Kidney tubule cell (primary cell): ENCODE results near the gene ADIPOR1.

Source experiments
- DNase-seq: peaks from one replicate; pipeline ENCODE4 v3.0.0-alpha.2; 2018; ENCODE audit warnings: low spot score

ADIPOR1 gene

GRCh38 chr1:202972046-202972445, 13.9 kb upstream of the ADIPOR1 start:
- DNase-seq, result no peak

- DNase-seq, result peak; percentile 68
Measured at GRCh38 chr1:202968895-202969295, 10.8 kb upstream of the ADIPOR1 start.

DNA sequence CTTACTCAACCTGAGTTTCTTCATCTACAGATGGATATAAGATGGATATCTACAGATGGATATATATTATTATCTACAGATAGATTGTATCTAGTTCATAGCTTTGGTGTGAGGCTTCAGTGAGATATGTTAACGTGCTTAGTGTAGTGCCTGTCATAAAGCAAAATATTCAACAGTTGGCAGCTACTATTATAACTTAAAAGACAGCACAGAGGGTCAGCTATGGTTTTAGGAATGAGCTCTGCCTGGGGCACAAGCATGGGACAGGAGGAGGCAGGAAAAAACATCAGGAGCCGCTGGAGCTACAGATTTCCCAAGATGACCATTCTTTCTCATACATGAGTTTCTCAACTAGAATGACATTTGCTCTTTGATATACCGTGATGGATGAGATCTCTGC, 10.2 kb upstream of the ADIPOR1 start:
- DNase-seq, result no peak

DNA sequence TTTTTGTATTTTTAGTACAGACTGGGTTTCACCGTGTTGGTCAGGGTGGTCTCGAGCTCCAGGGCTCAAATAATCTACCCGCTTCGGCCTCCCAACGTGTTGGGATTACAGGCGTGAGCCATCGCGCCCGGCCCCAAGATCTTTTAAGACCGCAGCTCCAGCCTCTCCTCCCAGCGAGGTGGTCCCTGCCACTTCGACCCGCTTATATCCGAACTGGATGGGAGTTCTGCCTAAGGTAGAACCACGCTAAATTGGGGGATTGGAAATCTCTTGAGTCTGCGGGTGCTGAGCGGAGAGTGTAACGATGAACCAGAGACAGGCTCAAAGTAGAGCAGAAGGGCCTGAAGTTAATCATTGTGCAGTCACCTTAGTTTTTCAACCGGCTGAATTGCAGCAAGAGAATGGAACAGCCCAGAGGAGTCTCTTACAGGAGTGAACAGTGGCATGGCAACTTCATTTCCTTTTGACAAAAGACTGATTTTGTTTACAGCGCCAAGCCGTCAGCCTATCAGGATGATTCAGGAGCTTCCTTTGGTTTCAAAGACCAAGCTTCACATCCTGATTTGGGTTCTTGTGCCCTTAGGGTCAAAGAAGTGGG, 9.7 kb upstream of the ADIPOR1 start:
- peak; percentile 52 for DNase-seq

DNA sequence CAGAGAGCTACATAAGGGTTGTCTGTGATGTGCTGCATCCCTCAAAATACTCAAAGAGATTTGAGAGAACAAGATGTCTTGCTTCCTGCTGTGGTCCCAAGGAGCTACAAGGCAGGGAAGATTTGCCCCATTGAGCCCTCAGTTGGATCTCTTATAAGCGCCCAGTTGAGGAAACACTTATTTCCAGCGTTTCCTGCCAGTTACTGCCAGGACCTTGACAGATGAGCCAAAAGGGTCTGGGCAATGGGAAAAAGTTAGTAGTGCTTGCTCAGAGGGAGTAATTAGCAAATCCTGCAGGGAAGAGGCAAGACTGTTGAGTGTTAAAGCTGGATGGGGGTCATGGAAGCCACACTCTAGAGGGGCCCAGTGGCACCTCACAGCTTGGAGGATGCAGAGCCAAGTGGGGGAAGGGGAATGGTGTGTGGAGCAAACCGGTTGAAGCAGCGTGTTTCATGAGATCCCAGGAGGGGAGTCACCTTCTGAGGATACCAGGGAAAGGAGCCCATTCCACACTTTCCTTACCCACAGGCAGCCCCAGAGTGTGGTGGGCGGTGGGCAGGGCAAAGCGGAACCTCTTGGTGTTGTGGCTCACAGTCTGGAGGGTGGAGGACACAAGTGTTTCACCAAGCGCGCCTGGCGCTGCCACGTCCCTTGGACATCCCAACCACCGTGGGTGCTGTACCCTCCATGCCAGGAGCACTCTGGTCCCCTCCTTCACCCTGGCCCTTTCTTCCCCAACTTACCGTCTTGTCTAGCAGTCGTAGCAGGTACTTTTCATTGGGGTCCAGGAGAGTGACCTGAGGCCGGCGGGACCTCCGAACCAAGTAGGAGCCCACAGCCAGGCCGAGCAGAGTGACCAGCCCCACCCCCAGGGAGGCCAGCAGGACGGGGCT, 8.1 kb upstream of the ADIPOR1 start:
- no peak for DNase-seq

- DNase-seq, result no peak
Measured at GRCh38 chr1:202965422-202965821, 7.3 kb upstream of the ADIPOR1 start.

- peak; percentile 19 for DNase-seq
Measured at GRCh38 chr1:202964791-202965410, 6.8 kb upstream of the ADIPOR1 start.

DNA sequence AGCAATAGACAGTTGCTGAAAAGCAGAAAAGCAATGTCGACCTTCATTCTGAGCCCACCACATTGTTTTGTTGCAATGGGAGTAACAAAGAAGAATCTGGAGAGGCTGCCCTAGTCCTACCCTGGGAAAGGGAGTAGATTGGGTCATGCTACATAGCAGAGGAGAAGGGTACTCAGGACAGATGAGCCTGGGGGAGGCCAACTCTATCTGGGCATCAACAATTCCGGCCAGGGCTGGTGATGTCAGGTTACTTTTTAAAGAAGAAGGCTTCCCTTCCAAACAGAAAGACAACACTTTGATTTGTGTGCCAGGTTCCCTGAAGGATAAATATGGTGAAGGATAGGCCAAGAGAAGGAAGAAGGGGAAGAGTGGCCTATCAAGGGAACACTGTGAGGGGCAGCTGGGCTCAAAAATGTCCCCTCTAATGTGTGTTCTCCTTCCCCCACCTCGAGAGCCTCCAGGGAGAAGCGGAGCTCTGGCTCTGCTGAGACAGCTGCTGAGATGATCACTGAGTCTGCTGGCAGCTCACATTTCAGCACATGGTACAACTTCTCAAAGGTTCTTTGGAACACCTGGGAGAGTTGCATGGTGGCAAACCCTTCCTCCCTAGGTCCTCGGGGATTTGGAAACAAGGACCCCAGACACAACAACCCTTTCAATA, 3.2 kb upstream of the ADIPOR1 start:
- no peak for DNase-seq

DNA sequence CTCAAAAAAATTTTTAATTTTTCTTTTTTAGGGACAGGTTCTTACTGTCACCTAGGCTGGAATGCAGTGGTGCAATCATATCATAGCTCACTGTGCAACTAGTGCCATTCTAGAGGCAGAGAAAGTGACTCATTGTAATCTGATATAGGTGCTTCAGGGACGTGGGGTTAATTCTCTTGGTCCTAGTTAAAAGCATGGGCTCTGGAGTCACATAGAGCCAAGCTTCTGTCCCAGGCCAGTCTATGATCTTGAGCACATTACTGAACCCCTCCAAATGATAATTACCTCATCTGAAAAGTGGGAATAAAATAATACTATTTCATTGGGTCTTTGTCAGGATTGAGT, 1.1 kb upstream of the ADIPOR1 start:
- DNase-seq, result peak; percentile 65

GRCh38 chr1:202958544-202959275, 598 bp upstream of the ADIPOR1 start:
- no peak for DNase-seq

DNA sequence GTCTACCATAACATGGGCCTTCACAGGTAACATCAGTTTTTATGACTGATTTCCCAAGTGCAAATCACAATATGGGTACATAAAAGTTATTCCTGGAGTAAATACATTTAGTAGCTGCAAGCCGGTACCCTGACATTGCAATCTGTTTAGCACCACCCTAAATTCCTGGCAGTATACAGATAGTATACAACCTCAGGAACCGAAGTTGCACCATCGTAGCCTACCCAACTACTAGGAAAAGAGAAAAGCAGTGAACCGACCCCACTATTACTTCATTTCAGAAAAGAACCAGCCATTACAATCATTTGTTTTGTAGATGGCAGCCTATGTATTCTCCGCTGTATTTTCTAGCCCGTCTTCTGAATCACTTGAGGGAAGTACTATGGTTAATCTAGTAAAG, 1.1 kb downstream of the ADIPOR1 start:
- DNase-seq, result no peak

DNA sequence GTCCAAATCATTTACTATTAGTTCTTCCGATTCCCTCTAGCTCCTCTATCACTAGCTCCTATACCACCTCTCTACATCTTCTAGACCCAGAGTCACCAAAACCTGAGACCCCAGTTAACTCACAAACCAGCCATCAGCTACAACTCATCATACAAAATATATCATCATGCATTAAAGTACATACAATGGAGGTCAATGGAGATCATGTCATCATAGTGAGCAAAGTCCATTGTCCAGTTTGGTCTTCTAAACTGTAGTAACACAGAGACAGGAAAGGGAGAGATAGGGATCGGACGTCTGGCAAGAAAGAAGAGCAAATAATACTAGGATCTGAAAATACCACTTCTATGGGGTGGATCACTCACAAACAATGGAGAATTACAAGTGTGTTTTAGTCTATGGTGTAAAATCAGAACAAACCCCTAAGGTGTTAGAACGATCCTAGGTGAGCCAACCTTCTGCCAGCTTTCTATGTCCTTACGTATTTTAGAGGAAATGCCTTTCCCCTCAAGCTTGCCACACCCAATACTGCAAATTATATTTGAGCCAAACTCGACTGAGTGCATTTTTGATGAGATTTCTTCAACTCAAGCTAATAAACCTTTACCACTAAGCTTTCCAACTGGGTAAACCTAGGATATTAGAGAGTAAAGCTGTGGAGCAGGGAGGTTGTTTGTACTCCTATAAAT, 3.9 kb downstream of the ADIPOR1 start:
- no peak for DNase-seq

GRCh38 chr1:202953392-202953791, 4.7 kb downstream of the ADIPOR1 start:
- no peak for DNase-seq

- peak; percentile 44 for DNase-seq
Measured at GRCh38 chr1:202952818-202953217, 5.3 kb downstream of the ADIPOR1 start.

DNA sequence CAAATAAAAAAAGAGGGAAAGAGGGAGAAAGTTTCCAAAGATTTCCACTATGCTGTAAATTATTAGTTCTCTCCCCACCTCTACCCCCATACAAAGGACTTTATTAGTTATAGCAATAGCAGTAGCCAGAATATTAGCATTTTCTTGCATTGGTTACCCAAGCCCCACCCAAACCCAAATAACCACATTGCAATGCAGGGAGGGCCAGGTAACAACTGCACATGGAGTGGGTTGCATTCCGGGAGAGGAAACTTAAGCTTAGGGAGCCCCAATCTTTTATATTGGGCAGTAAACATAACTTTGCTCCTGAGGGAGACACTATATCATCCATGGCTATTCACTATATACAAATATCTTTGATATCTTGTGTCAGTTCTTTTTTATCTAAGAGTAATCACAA, 6.0 kb downstream of the ADIPOR1 start:
- no peak for DNase-seq

- DNase-seq, result no peak
Measured at GRCh38 chr1:202951437-202951836, 6.7 kb downstream of the ADIPOR1 start.

- DNase-seq, result no peak
Measured at GRCh38 chr1:202945483-202945882, 12.6 kb downstream of the ADIPOR1 start.

GRCh38 chr1:202944438-202944921, 13.6 kb downstream of the ADIPOR1 start:
- no peak for DNase-seq

- no peak for DNase-seq
Measured at GRCh38 chr1:202942426-202942825, 15.7 kb downstream of the ADIPOR1 start.

- no peak for DNase-seq
Measured at GRCh38 chr1:202941372-202941771, 16.7 kb downstream of the ADIPOR1 start.

DNA sequence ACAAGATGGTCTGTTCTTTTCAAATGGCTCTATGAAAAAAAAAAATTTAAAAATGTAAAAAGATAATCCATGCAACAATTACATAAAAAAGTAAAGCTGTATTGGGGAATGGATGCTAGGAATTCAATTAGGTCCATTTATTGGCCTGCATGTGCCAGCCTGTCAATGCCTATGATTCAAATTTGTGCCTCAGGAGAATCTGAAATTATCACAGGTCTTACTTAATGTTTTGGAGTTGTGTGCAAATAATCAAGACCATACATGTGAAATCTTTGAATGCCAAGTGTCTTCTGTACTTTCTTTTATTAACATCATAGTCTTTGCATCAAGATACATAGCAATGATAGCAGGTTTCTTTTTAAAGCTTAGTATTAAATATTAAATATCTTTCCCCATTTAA, 17.6 kb downstream of the ADIPOR1 start:
- no peak for DNase-seq
